Mesangial cell (primary cell): Measurements from ENCODE around the gene TMEM30B. TPM values are rescaled to one million over a fixed set of nuclear protein-coding genes. Genes with fewer than 3 reads are reported as not detected.

Experiments used
- total RNA-seq: library from RNA; depleted of rRNA; stranded (reverse); fragments of >200 nt; gene quantifications from 2 replicates; pipeline ENCODE4 v1.2.3, GENCODE V29; 2015

TMEM30B gene, protein sequence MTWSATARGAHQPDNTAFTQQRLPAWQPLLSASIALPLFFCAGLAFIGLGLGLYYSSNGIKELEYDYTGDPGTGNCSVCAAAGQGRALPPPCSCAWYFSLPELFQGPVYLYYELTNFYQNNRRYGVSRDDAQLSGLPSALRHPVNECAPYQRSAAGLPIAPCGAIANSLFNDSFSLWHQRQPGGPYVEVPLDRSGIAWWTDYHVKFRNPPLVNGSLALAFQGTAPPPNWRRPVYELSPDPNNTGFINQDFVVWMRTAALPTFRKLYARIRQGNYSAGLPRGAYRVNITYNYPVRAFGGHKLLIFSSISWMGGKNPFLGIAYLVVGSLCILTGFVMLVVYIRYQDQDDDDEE
- 1.0 TPM in 1 of 2 replicates, not detected in the other for total RNA-seq

DNA sequence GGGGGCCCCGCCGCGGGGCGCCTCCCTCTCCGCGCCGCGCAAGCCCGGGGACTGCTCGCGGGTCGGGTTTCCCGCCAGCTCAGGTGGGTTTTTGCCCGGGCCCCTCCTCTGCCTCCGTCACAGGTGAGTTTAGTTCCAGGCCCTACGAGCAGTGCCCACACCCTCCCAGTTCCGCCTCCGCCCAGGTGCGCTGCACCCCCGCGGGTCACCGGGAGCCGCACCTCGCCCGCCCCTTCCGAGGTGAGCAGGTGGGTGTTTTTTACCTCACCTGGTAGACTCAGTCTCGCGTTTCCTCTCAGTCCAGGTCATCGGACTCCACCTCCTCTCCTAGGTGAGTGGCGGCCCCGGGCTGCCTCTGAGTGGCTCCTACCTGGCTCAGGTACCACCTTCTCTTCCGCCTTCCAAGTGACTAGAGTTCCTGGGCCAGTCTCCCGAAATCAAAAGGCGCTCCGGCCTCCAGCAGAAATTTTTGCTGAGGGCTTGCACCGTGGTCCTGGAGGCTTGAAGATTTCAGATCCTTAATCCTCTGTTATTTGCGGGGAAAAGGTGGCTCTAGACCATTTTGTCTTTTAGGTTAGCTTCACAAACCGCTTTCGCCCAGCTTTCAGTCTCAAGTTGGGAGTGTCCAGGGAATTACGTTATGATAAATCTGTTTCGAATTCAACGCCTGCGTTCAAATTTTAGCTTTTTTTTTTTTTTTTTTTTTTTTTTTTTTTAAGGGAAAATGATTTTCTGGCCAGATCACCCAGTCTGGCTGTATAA is at the start of gene TMEM30B:
Gene TMEM30B (minus strand): TSS at position 153 of the 762 bp plus-strand sequence. CDS start 191 bp downstream, outside the sequence.

DNA sequence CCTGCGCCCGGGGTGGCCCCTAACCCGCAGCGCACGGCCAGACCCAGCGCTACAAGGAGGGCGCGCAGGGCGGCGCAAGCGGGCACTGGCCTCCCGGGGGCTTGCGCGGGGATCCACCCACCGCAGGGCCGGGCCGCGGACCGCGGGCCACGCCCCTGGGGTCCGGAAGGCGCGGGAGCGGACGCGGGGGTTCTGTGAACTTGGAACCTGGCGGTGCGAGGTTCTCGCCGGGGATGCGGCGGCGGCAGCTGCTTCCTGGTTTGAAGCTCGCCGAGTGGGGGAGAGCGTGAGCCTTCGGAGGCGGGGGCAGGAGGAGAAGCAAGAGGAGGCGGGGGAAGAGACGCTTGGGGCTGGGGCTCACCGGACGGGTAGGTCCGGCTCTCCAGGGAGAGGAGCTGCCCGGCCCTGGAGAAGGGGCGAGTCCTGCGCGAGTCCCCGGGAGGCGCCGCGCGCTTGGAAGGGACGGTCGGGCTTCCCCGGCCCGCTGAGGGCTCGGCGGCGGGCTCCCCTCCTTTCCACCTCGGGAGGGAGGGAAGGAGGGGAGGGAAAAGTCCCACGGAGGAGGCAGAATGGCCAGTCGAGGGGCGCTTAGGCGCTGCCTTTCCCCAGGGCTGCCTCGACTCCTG is 40.4 kb upstream of the TMEM30B start, which contains the start of gene PRKCH:
Gene PRKCH (plus strand): TSS at position 195 of the 626 bp plus-strand sequence. CDS start 523 bp downstream, outside the sequence.

Other genes starting within 250 kb of the TMEM30B start
- 1.8 and 2.7 TPM in 2 replicates for gene PRKCH, start 40.2 kb upstream of the TMEM30B start, total RNA-seq